GM12801 (cell line): ENCODE results near the gene MBD6.

Source experiments
- CTCF ChIP-seq: IDR thresholded peaks from one replicate; pipeline ENCODE4 v1.5.1; 2011; ENCODE audit warnings: control low read depth; ENCODE audit not compliant: insufficient read length; ENCODE audit errors: extremely low read depth

MBD6 gene

GRCh38 chr12:57483466-57483865 lies 39.2 kb upstream of the MBD6 start:
- no peak for TF ChIP-seq CTCF

- TF ChIP-seq CTCF: no peak
Measured at GRCh38 chr12:57485695-57486094, 36.9 kb upstream of the MBD6 start.

GRCh38 chr12:57487055-57487596 lies 35.5 kb upstream of the MBD6 start:
- TF ChIP-seq CTCF: no peak

GRCh38 chr12:57487597-57488401 lies 34.8 kb upstream of the MBD6 start, which contains the start of gene MARS1:
TSS of gene MARS1 (plus strand) at chr12:57488068. CDS start at chr12:57488091, 23 bp downstream.
- no peak for TF ChIP-seq CTCF

GRCh38 chr12:57488402-57489156 lies 34.0 kb upstream of the MBD6 start:
- no peak for TF ChIP-seq CTCF

GRCh38 chr12:57489157-57489641 lies 33.4 kb upstream of the MBD6 start:
- no peak for TF ChIP-seq CTCF

GRCh38 chr12:57490126-57490525 lies 32.5 kb upstream of the MBD6 start:
- no peak for TF ChIP-seq CTCF
